IMR-90 (cell line): Measurements from ENCODE around the gene PRELID3B. TPM values are rescaled to one million over a fixed set of nuclear protein-coding genes. Genes with fewer than 3 reads are reported as not detected.

Experiments used
- ATAC-seq: fragments of 200-7000 bp; cut with Tn5 transposase; 2 replicates; pipeline ENCODE4 v1.9.1; 2020; ENCODE audit warnings: low read depth, mild to moderate bottlenecking, moderate library complexity
- BruUV-seq: library from RNA; stranded (reverse); fragments of 400-500 nt; replicated peaks from 2 replicates; lab custom pipeline; 2021; lab: Mats Ljungman, UMichigan
- CTCF ChIA-PET: fragments of 300-600 bp; formaldehyde crosslinking; extraction: SDS; loops from one replicate; lab custom pipeline; 2021; ENCODE audit warnings: antibody characterized with exemption; lab: Yijun Ruan, JAX
- POLR2A ChIA-PET: fragments of 300-600 bp; sonication (Branson Sonifier 250); formaldehyde crosslinking; loops from one replicate; lab custom pipeline; 2022; ENCODE audit warnings: antibody characterized with exemption; ENCODE audit not compliant: unreplicated experiment; lab: Charles Lee
- DNase-seq: peaks from one replicate; pipeline ENCODE4 v3.0.0; 2013
- H2AFZ ChIP-seq: replicated peaks from 2 replicates; pipeline ENCODE3; 2013; ENCODE audit warnings: low read length, mild to moderate bottlenecking; ENCODE audit not compliant: poor library complexity
- H2AK5ac ChIP-seq: 2 replicates; pipeline ENCODE4 v1.6.1; 2013; ENCODE audit warnings: low read depth, low read length, inconsistent platforms
- H2AK9ac ChIP-seq: replicated peaks from 2 replicates; pipeline ENCODE3; 2013; ENCODE audit warnings: mild to moderate bottlenecking, low read depth, low read length, moderate library complexity; ENCODE audit not compliant: poor library complexity
- H2BK120ac ChIP-seq: 2 replicates; pipeline ENCODE4 v1.6.1; 2013; ENCODE audit warnings: low read depth, low read length, inconsistent platforms
- H2BK15ac ChIP-seq: 3 replicates; pipeline ENCODE4 v1.6.1; 2013; ENCODE audit warnings: low read depth, low read length, inconsistent platforms
- H2BK20ac ChIP-seq: 2 replicates; pipeline ENCODE4 v1.6.1; 2013; ENCODE audit warnings: low read depth, mild to moderate bottlenecking, inconsistent platforms, low read length, moderate library complexity
- H2BK5ac ChIP-seq: 2 replicates; pipeline ENCODE4 v1.6.1; 2013; ENCODE audit warnings: mild to moderate bottlenecking, low read depth, low read length, inconsistent platforms; ENCODE audit not compliant: poor library complexity, severe bottlenecking
- H3K14ac ChIP-seq: replicated peaks from 2 replicates; pipeline ENCODE4 v1.6.1; 2013; ENCODE audit warnings: low read depth, low read length, inconsistent platforms
- H3K18ac ChIP-seq: 2 replicates; pipeline ENCODE4 v1.6.1; 2013; ENCODE audit warnings: low read depth, low read length, control low read depth
- H3K23ac ChIP-seq: 2 replicates; pipeline ENCODE4 v1.6.1; 2013; ENCODE audit warnings: low read depth, low read length, inconsistent platforms
- H3K27ac ChIP-seq: 2 replicates; pipeline ENCODE4 v1.5.1; 2013; ENCODE audit warnings: mild to moderate bottlenecking, control low read depth, low read length; ENCODE audit not compliant: insufficient read depth
- H3K27me3 ChIP-seq: 2 replicates; pipeline ENCODE4 v1.6.1; 2013; ENCODE audit warnings: low read length; ENCODE audit not compliant: control insufficient read depth, insufficient read depth
- H3K36me3 ChIP-seq: 2 replicates; pipeline ENCODE4 v1.6.1; 2013; ENCODE audit warnings: low read length, mixed read lengths; ENCODE audit not compliant: control insufficient read depth, insufficient read depth
- H3K4ac ChIP-seq: 2 replicates; pipeline ENCODE4 v1.6.1; 2013; ENCODE audit warnings: low read depth, low read length, inconsistent platforms
- H3K4me1 ChIP-seq: 2 replicates; pipeline ENCODE4 v1.6.1; 2013; ENCODE audit warnings: low read length, mixed read lengths; ENCODE audit not compliant: control insufficient read depth, insufficient read depth
- H3K4me2 ChIP-seq: 2 replicates; pipeline ENCODE4 v1.6.1; 2013; ENCODE audit warnings: low read depth, mild to moderate bottlenecking, control low read depth, low read length, moderate library complexity
- H3K4me3 ChIP-seq: 2 replicates; pipeline ENCODE4 v1.5.1; 2013; ENCODE audit warnings: low read depth, mild to moderate bottlenecking, control low read depth, low read length, moderate library complexity; ENCODE audit not compliant: insufficient read depth
- H3K56ac ChIP-seq: 2 replicates; pipeline ENCODE4 v1.6.1; 2013; ENCODE audit warnings: low read length, inconsistent platforms; ENCODE audit not compliant: insufficient read depth; ENCODE audit errors: extremely low read depth
- H3K79me1 ChIP-seq, 2 experiments: 2 replicates each; pipeline ENCODE4 v1.6.1; 2013; ENCODE audit warnings: low read length in 2 of 2, inconsistent platforms in 1 of 2, low read depth in 1 of 2
- H3K9ac ChIP-seq: 2 replicates; pipeline ENCODE4 v1.6.1; 2013; ENCODE audit warnings: low read depth, low read length, control low read depth
- H3K9me1 ChIP-seq: 2 replicates; pipeline ENCODE4 v1.6.1; 2013; ENCODE audit warnings: low read length, inconsistent platforms; ENCODE audit not compliant: insufficient read depth
- H3K9me3 ChIP-seq: 2 replicates; pipeline ENCODE4 v1.6.1; 2013; ENCODE audit warnings: low read length; ENCODE audit not compliant: control insufficient read depth, insufficient read depth
- H4K20me1 ChIP-seq: 2 replicates; pipeline ENCODE4 v1.6.1; 2013; ENCODE audit warnings: low read length, inconsistent platforms; ENCODE audit not compliant: insufficient read depth
- H4K5ac ChIP-seq: 2 replicates; pipeline ENCODE4 v1.6.1; 2013; ENCODE audit warnings: mild to moderate bottlenecking, low read depth, low read length, control low read depth
- H4K8ac ChIP-seq, 2 experiments: 2 replicates each; pipeline ENCODE4 v1.6.1; 2013; ENCODE audit warnings: low read depth in 2 of 2, low read length in 2 of 2, control low read depth in 1 of 2, inconsistent platforms in 1 of 2
- H4K91ac ChIP-seq: 2 replicates; pipeline ENCODE4 v1.6.1; 2013; ENCODE audit warnings: low read depth, low read length, inconsistent platforms; ENCODE audit not compliant: insufficient read depth
- BHLHE40 ChIP-seq: fragments of 150-350 bp; IDR thresholded peaks from 2 replicates; pipeline ENCODE4 v1.6.1; 2016; ENCODE audit warnings: mild to moderate bottlenecking, low read depth, low read length
- CEBPB ChIP-seq: IDR thresholded peaks from 2 replicates; pipeline ENCODE4 v1.6.1; 2012; ENCODE audit warnings: low read depth, low read length, improper control_type of control experiment
- CHD1 ChIP-seq: IDR thresholded peaks from 2 replicates; pipeline ENCODE4 v1.6.1; 2012; ENCODE audit warnings: low read depth, low read length, improper control_type of control experiment
- FOS ChIP-seq: fragments of 150-350 bp; IDR thresholded peaks from 2 replicates; pipeline ENCODE4 v1.6.1; 2016; ENCODE audit warnings: low read depth, low read length
- MAFK ChIP-seq: IDR thresholded peaks from 2 replicates; pipeline ENCODE4 v1.6.1; 2012; ENCODE audit warnings: low read depth, low read length, improper control_type of control experiment
- MAZ ChIP-seq: IDR thresholded peaks from 2 replicates; pipeline ENCODE4 v1.6.1; 2012; ENCODE audit warnings: low read depth, mild to moderate bottlenecking, low read length, improper control_type of control experiment, moderate library complexity, borderline replicate concordance
- MXI1 ChIP-seq: IDR thresholded peaks from 2 replicates; pipeline ENCODE4 v1.6.1; 2012; ENCODE audit warnings: low read depth, mild to moderate bottlenecking, low read length, moderate library complexity, borderline replicate concordance
- NFE2L2 ChIP-seq: fragments of 150-350 bp; IDR thresholded peaks from 2 replicates; pipeline ENCODE4 v1.6.1; 2016; ENCODE audit warnings: low read depth, mild to moderate bottlenecking, low read length
- POLR2A ChIP-seq: IDR thresholded peaks from 2 replicates; pipeline ENCODE4 v1.6.1; 2012; ENCODE audit warnings: mild to moderate bottlenecking, low read depth, low read length
- RAD21 ChIP-seq: IDR thresholded peaks from 2 replicates; pipeline ENCODE4 v1.6.1; 2012; ENCODE audit warnings: low read length, improper control_type of control experiment
- RCOR1 ChIP-seq: IDR thresholded peaks from 2 replicates; pipeline ENCODE4 v1.6.1; 2012; ENCODE audit warnings: mild to moderate bottlenecking, low read length, improper control_type of control experiment; ENCODE audit not compliant: insufficient replicate concordance
- RFX5 ChIP-seq: IDR thresholded peaks from 2 replicates; pipeline ENCODE4 v1.8.0; 2012; ENCODE audit warnings: low read depth, mild to moderate bottlenecking, low read length, moderate library complexity
- SMC3 ChIP-seq: fragments of 150-350 bp; IDR thresholded peaks from 2 replicates; pipeline ENCODE4 v1.6.1; 2016; ENCODE audit warnings: low read depth, mild to moderate bottlenecking, antibody characterized with exemption, low read length, moderate library complexity
- WGBS, 2 experiments: methylation state at CpG; one replicate each; pipeline versions ENCODE4 v1.1.5 to v1.1.7; 2013; ENCODE audit warnings: missing lambda C conversion rate in 2 of 2; ENCODE audit not compliant: insufficient read length in 1 of 2; ENCODE audit errors: extremely low coverage in 2 of 2; 5-methylcytosine and 5-hydroxymethylcytosine counted together
- dilution Hi-C: fragments of 300-500 bp; cut with HindIII; formaldehyde crosslinking; loops from one replicate; pipeline ENCODE4 v1.14.3; 2018; ENCODE audit warnings: low sequenced_read_pairs; ENCODE audit not compliant: unreplicated experiment
- in situ Hi-C: fragments of 300-500 bp; cut with MboI; formaldehyde crosslinking; loops from 3 replicates; pipeline ENCODE4 v1.14.3; 2019; ENCODE audit warnings: low sequenced_read_pairs, inconsistent platforms, mixed read lengths
- intact Hi-C: fragments of 100-400 bp; cut with micrococcal nuclease; formaldehyde crosslinking; loops from 2 replicates; pipeline ENCODE4 v1.10.0; 2022
- polyA plus RNA-seq, 3 experiments: library from polyadenylated mRNA; depleted of rRNA; stranded (reverse); fragments of >200 nt; gene quantifications; 2 replicates each; pipeline ENCODE4 v1.2.3, GENCODE V29; 2012; ENCODE audit warnings: low replicate concordance in 1 of 3
- total RNA-seq: library from RNA; depleted of rRNA; stranded (reverse); fragments of >200 nt; gene quantifications from 2 replicates; pipeline ENCODE4 v1.2.3, GENCODE V29; 2012
- TF ChIP-seq, protein P1 (sequence below): conservative IDR thresholded peaks from 2 replicates; pipeline ENCODE4 v1.5.1; 2012; ENCODE audit warnings: mild to moderate bottlenecking, low read depth, low read length, improper control_type of control experiment
- TF ChIP-seq, protein P2 (sequence below): fragments of 150-350 bp; IDR thresholded peaks from 2 replicates; pipeline ENCODE4 v1.6.1; 2016; ENCODE audit warnings: low read depth, mild to moderate bottlenecking, low read length, moderate library complexity, borderline replicate concordance
- TF ChIP-seq, protein P3 (sequence below): fragments of 150-350 bp; IDR thresholded peaks from 2 replicates; pipeline ENCODE4 v1.6.1; 2017; ENCODE audit warnings: mild to moderate bottlenecking, antibody characterized with exemption, low read length, low read depth

Gene PRELID3B
- total and polyA plus RNA-seq, 2 of the 4 experiments (the other 2 are of a cell fraction) = 24.8 to 41.9 TPM

DNA sequence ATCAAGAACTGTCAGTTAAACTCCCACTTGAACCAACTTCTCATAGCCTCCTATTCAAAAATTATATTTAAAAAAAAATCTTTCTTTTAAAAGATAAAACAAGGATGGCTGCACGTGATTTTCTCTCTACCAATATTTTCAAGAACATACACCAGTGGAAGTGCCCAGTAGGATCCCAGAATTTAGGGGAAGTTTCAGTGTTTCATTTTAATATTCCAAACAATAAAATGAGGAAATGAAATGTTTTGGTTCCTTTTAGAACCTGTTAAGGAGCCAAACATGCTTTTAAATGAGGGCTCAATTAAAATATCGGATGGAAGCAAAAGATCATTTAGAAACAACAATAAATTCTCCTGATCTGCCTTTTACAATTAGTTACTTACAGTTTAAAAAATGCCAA is 26.4 kb upstream of the PRELID3B start:
- Histone ChIP-seq H3K9ac (no peak overlapping the region), H3K79me1 (no peaks in the 10 kb centered on the region), H4K20me1 (no peaks in the 10 kb centered on the region), H3K27me3 (peaks cover 20% of the 10 kb centered on the region), H3K56ac (no peak overlapping the region), H4K91ac (no peak overlapping the region), H3K4me3 (no peak overlapping the region), H2BK15ac (no peak overlapping the region), H4K5ac (no peak overlapping the region), H2BK5ac (no peak overlapping the region), H3K4me1 (peaks cover 2% of the 10 kb centered on the region; the same call in 1 of the 2 replicates), H2AK5ac (no peak overlapping the region), H4K8ac (no peak overlapping the region), H3K4me2 (no peak overlapping the region), H3K9me1 (no peaks in the 10 kb centered on the region), H2AK9ac (no peak overlapping the region), H2AFZ (no peak overlapping the region), H2BK120ac (no peak overlapping the region), H3K9me3 (no peaks in the 10 kb centered on the region), H3K36me3 (no peaks in the 10 kb centered on the region), H2BK20ac (no peak overlapping the region), H3K23ac (no peak overlapping the region), H3K27ac (no peak overlapping the region), H3K14ac (no peak overlapping the region), H3K4ac (no peak overlapping the region), H3K18ac (no peak overlapping the region)
- ChIA-PET CTCF (no interaction called here), POLR2A (no interaction called here)
- DNase-seq (no peak), ATAC-seq (no peak)
- intact Hi-C loops (no loop called here), dilution Hi-C loops (no loop called here), in situ Hi-C loops (no loop called here)
- WGBS, 2 experiments = no CpG with 5 or more reads among the region's 2 CpGs
- no TSS peak for BruUV-seq
- TF ChIP-seq MAZ = no peak
- no peak for TF ChIP-seq SMC3
- no peak for TF ChIP-seq BHLHE40
- no peak for TF ChIP-seq RCOR1
- no peak for TF ChIP-seq CEBPB
- no peak for TF ChIP-seq RFX5
- TF ChIP-seq MXI1 = no peak
- TF ChIP-seq, protein P1, sequence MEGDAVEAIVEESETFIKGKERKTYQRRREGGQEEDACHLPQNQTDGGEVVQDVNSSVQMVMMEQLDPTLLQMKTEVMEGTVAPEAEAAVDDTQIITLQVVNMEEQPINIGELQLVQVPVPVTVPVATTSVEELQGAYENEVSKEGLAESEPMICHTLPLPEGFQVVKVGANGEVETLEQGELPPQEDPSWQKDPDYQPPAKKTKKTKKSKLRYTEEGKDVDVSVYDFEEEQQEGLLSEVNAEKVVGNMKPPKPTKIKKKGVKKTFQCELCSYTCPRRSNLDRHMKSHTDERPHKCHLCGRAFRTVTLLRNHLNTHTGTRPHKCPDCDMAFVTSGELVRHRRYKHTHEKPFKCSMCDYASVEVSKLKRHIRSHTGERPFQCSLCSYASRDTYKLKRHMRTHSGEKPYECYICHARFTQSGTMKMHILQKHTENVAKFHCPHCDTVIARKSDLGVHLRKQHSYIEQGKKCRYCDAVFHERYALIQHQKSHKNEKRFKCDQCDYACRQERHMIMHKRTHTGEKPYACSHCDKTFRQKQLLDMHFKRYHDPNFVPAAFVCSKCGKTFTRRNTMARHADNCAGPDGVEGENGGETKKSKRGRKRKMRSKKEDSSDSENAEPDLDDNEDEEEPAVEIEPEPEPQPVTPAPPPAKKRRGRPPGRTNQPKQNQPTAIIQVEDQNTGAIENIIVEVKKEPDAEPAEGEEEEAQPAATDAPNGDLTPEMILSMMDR = no peak
- no peak for TF ChIP-seq POLR2A
- no peak for TF ChIP-seq CHD1
- TF ChIP-seq NFE2L2 = no peak
- no peak for TF ChIP-seq RAD21
- no peak for TF ChIP-seq FOS
- TF ChIP-seq, protein P2, sequence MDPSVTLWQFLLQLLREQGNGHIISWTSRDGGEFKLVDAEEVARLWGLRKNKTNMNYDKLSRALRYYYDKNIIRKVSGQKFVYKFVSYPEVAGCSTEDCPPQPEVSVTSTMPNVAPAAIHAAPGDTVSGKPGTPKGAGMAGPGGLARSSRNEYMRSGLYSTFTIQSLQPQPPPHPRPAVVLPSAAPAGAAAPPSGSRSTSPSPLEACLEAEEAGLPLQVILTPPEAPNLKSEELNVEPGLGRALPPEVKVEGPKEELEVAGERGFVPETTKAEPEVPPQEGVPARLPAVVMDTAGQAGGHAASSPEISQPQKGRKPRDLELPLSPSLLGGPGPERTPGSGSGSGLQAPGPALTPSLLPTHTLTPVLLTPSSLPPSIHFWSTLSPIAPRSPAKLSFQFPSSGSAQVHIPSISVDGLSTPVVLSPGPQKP = no peak
- TF ChIP-seq, protein P3, sequence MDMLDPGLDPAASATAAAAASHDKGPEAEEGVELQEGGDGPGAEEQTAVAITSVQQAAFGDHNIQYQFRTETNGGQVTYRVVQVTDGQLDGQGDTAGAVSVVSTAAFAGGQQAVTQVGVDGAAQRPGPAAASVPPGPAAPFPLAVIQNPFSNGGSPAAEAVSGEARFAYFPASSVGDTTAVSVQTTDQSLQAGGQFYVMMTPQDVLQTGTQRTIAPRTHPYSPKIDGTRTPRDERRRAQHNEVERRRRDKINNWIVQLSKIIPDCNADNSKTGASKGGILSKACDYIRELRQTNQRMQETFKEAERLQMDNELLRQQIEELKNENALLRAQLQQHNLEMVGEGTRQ = no peak
- TF ChIP-seq MAFK = no peak
